Measurements from ENCODE around the gene SLC17A7.
A peak's percentile ranks its signal among the peaks of the same experiment; 100 is the strongest.

Gene SLC17A7

DNA sequence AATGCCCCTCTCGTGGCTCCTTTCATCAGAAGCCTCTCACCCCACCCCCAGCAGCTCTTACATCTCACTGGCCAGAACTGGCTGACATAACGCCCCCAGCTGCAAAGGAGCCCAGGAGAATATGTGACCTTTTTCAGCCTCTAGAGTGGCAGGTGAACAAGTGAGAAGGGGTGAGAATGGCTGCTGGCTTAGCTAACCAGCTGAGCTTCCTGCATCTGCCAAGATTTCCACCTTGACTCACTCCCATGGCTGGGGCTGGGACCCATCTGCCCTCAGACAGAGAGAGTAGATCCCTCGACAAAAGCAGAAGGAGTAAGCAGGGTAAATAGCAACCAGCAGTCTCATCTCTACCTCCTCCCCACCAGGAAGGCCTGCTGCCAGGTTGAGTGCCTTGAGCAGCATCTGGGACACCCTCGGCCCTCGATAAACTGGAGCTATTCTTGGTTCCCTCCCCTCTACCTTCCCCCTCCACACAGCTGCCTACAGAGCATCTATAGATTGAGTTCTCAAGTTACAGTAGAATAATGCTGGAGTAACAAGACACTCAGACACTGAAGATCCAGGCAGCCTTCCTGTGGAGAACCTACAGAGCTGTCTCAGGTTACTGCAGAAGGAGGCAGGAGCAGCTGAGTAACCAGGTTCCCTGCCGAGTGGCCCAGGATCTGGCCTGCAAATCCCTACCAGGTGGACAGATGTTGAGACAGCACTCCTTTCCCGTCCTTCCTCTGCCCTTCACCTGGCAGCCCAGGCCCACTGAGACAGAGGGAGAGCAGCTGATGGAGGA, 37.7 kb downstream of the SLC17A7 start:
- DNase-seq, result no peak

GRCh38 chr19:49400029-49400428, 41.3 kb downstream of the SLC17A7 start:
- DNase-seq, result peak; percentile 55

- no peak for DNase-seq
Observed at GRCh38 chr19:49398931-49399330, 42.4 kb downstream of the SLC17A7 start.

GRCh38 chr19:49398001-49398615, 43.2 kb downstream of the SLC17A7 start:
- no peak for DNase-seq

GRCh38 chr19:49396738-49397505, 44.4 kb downstream of the SLC17A7 start:
- DNase-seq, result no peak

GRCh38 chr19:49395581-49396407, 45.5 kb downstream of the SLC17A7 start:
- no peak for DNase-seq

DNA sequence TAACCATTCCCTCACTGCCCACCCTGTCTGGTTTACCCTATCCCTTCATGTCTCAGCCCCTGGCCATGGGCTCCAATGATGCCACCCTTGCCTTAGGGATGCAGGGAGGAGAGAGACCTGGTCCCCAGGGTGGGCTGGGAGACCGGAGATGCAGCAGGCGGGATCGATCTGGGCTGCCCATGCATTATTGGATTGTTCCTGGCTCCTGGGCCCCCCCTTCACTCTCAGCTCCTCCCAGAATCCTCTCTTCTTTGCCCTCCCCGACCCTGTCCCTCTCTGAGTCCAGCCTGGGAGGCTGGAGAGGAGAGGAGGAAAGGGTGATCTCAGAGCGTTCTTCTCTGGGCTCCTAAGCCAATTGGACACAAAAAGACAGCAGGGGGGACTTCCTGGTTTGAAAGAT, 47.4 kb downstream of the SLC17A7 start:
- DNase-seq, result no peak

- peak; percentile 47 for DNase-seq
Observed at GRCh38 chr19:49391581-49392399, 49.5 kb downstream of the SLC17A7 start.

GRCh38 chr19:49390929-49391359, 50.4 kb downstream of the SLC17A7 start:
- no peak for DNase-seq

DNA sequence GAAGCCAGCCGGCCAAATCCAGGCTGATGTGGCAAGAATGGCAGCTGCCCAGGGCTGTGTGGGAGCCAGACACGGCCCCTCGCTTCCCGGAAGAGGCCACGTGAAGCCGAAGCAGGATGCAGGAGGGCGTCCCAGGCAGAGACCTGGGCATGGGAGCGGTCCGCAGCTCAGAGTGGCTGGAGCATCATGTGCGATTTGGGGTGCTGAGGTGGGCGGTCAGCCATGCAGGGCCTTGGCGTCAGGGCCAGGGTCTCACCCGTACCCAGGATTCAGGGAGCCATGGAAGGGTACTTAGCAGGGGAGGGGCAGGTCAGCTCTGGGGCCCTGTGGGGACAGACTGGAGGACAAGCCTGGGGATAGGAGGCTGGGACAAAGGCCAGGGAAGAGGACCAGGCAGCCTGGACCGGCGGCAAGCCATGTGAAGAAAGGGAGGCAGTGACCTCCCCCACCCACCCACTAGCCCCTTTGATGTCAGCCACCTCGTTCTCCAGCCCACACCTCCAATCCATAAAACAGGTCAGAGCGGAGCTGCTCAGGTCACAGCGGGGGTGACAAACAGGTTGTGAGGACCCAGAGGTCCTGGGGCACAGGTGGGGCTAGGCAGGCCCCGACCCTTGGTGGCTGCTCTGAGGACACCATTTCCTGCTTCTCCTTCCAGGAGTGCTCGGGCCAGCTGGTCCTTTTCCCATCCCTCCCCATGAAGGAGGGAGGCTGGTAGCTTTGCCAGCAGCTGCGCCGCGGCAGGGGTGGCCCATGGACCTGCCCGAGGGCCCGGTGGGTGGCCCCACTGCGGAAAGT, 51.0 kb downstream of the SLC17A7 start:
- DNase-seq, result no peak

- no peak for DNase-seq
Observed at GRCh38 chr19:49389406-49389805, 51.9 kb downstream of the SLC17A7 start.

GRCh38 chr19:49387936-49388372, 53.4 kb downstream of the SLC17A7 start, which contains the start of gene KASH5:
Gene KASH5, plus strand, starts transcription at chr19:49388249. Its CDS starts 2,635 bp downstream, at chr19:49390884.
- DNase-seq, result no peak

GRCh38 chr19:49383599-49383998, 57.7 kb downstream of the SLC17A7 start:
- DNase-seq, result no peak

- no peak for DNase-seq
Observed at GRCh38 chr19:49382639-49383038, 58.7 kb downstream of the SLC17A7 start.

GRCh38 chr19:49380391-49380790, 60.9 kb downstream of the SLC17A7 start:
- DNase-seq, result no peak
